ENCODE measurements around the gene ALDOC.

DNA sequence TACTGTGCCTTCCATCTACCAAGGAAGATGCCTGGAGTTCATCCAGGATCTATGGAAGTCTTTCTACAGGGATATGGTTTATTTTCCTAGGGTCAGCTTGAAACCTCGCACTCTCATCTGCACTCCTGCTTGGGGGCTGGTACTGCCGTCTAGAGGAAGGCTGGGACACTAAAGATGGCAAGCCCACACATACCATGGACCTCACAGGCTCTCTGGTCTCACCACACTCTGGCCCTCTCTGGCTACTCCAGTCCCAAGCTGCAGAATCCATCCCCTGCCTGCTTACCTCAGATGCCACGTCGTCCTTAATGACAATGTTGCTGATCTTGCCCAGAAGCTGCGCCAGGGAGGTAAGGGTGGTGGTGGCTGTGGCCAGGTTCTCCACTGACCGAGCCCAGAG, 22.1 kb downstream of the ALDOC start:
- no peak for TF ChIP-seq USF1 (IDR thresholded peaks at IDR 0.05)
- no peak for TF ChIP-seq NFIC (IDR thresholded peaks at IDR 0.05)
- TF ChIP-seq MAX (IDR thresholded peaks at IDR 0.05): no peak
- TF ChIP-seq REST (IDR thresholded peaks at IDR 0.05; ENCODE audit: low read depth): no peak
- no peak for TF ChIP-seq TAF1 (IDR thresholded peaks at IDR 0.05; ENCODE audit: low read depth)
- no peak for TF ChIP-seq EP300 (IDR thresholded peaks at IDR 0.05; ENCODE audit: borderline replicate concordance)
